Fibroblast of mammary gland (primary cell): ENCODE data around the gene SLC18A2.
"Not testable (repeated sequence)": the region's sequence is repeated elsewhere in the genome, so short reads cannot be mapped to it uniquely, and the experiment has no call there.

Experiments used
- DNase-seq: peaks from one replicate; pipeline ENCODE4 v3.0.0-alpha.2; 2010; ENCODE audit warnings: low read depth
- H3K4me3 ChIP-seq: 2 replicates; pipeline ENCODE4 v1.5.1; 2011; ENCODE audit warnings: low read depth, mild to moderate bottlenecking, low read length, moderate library complexity; ENCODE audit not compliant: control insufficient read depth
- CTCF ChIP-seq: conservative IDR thresholded peaks from 2 replicates; pipeline ENCODE4 v1.5.1; 2011; ENCODE audit warnings: low read depth, low read length, inconsistent platforms; ENCODE audit not compliant: control insufficient read depth, insufficient read depth

SLC18A2 gene

DNA sequence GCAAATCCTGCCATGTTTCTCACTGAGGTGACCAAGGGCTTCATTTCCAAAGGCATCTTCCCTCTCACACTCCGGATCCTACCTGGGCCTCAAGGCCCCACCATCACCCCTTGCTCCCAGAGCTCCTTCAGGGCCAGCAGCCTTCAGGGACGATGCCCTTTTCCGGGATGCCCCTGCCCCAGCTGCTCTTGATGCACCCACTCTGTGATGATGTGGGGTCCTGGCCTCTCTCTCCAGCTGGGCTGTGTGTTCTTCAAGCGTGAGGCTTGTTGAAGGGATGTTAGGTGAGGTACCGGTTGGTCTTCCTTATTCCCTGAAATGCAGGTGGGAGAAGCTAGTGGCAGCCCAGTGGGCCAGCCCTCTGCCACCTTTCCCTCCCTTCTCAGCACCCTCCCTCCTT lies 18.4 kb upstream of the SLC18A2 start:
- H3K4me3 ChIP-seq, result no peak overlapping the region
- DNase-seq, result no peak
- no peak for TF ChIP-seq CTCF

- no peak for TF ChIP-seq CTCF
- no peak for DNase-seq
- H3K4me3 ChIP-seq, result no peak overlapping the region
Measured at GRCh38 chr10:117222976-117223692, 17.8 kb upstream of the SLC18A2 start.

DNA sequence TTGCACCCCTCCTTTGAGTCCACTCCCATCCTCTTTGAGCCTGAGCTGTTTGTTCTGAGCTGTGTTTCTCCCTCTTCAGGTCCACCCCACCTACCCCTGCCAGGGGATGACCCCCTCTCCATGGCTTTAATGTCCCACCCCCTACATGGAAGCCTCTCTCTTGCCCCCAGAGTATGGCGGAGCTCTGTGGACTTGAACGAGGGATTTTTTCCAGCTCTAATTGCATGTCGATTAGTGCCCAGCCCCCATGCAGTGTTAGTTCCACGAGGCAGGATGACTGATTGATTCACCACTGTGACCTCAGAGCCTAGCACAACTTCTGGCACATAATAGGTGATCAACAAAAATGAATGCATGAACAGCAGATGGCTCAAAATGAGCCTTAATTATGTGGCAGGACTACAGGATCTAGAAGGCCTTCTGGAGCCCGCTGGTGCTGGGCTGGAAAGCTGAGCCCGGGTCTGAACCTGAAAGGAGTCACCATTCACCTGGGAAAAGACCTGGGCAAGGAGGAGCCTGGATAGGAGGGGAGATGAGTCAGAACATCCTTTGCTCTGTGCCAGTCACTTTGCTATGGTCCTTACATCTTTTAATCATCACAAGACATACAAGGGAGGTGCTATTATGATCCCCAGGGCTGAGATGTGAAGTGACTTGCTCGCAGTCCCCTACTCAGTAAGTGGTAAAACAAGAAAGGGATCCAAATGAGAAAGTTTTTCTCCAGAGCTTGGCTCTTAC lies 17.1 kb upstream of the SLC18A2 start:
- no peak for DNase-seq
- no peak overlapping the region for H3K4me3 ChIP-seq
- no peak for TF ChIP-seq CTCF

DNA sequence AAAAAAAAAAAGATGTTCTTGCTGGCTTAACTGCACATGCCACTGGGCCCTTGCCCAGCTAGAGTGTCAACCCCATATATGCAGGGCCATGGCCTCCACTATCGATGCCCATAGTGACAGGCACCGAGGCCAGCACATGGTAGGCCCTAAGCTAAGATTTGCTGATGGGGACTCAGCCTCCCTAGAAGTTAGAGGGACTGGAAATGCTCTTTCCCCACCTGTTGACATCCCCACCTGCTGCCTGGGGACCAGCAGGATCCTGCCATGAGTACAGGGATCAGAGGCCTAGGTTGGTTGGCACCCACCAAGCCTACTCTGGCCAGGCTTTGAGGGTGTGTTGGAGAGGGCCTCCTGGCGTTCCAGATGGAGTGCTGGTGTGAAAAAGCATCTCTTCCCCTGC lies 16.0 kb upstream of the SLC18A2 start:
- no peak for TF ChIP-seq CTCF
- no peak overlapping the region for H3K4me3 ChIP-seq
- DNase-seq, result no peak

GRCh38 chr10:117226813-117227451 lies 14.0 kb upstream of the SLC18A2 start:
- peak; percentile 53 for TF ChIP-seq CTCF
- H3K4me3 ChIP-seq, result no peak overlapping the region
- peak; percentile 44 for DNase-seq

GRCh38 chr10:117228210-117228609 lies 12.7 kb upstream of the SLC18A2 start:
- TF ChIP-seq CTCF, result no peak
- DNase-seq, result no peak

GRCh38 chr10:117230107-117230506 lies 10.8 kb upstream of the SLC18A2 start:
- DNase-seq, H3K4me3 ChIP-seq: not testable (repeated sequence)

More at GRCh38 chr10:117228210-117228609, 12.7 kb upstream of the SLC18A2 start:
- no peak overlapping the region for H3K4me3 ChIP-seq
